AG04450 (cell line): Measurements from ENCODE around the gene FOXO6. TPM values are rescaled to one million over a fixed set of nuclear protein-coding genes. Genes with fewer than 3 reads are reported as not detected.

ENCODE experiments used
- CTCF ChIA-PET: fragments of 300-600, 350-600 bp; formaldehyde crosslinking; extraction: SDS; loops from one replicate; lab custom pipeline; 2022; ENCODE audit warnings: antibody characterized with exemption, inconsistent platforms; lab: Charles Lee
- POLR2A ChIA-PET: fragments of 350-600 bp; formaldehyde crosslinking; extraction: SDS; loops from one replicate; lab custom pipeline; 2021; ENCODE audit warnings: antibody characterized with exemption, inconsistent platforms; lab: Yijun Ruan, JAX
- DNase-seq: peaks from one replicate; pipeline ENCODE4 v3.0.0-alpha.2; 2011; ENCODE audit warnings: low read depth, low spot score
- H3K27ac ChIP-seq: one replicate; pipeline ENCODE4 v1.5.1; 2012; ENCODE audit warnings: low read depth, low read length, control low read depth
- H3K27me3 ChIP-seq: one replicate; pipeline ENCODE4 v1.6.0; 2012; ENCODE audit warnings: low read length; ENCODE audit not compliant: control insufficient read depth, insufficient read depth
- H3K4me3 ChIP-seq: 2 replicates; pipeline ENCODE4 v1.5.1; 2011; ENCODE audit warnings: mild to moderate bottlenecking, low read depth, low read length, control low read depth
- H3K9me3 ChIP-seq: 2 replicates; pipeline ENCODE4 v1.5.1; 2012; ENCODE audit warnings: low read length; ENCODE audit not compliant: control insufficient read depth, insufficient read depth
- CTCF ChIP-seq: IDR thresholded peaks from 2 replicates; pipeline ENCODE4 v1.5.1; 2011; ENCODE audit warnings: low read depth, low read length, control low read depth, inconsistent platforms
- polyA plus RNA-seq: library from polyadenylated mRNA; depleted of rRNA; stranded (reverse); fragments of >200 nt; gene quantifications from 2 replicates; pipeline ENCODE4 v1.2.3, GENCODE V29; 2011

FOXO6 gene
- polyA plus RNA-seq, 1 experiment: not detected

- ChIA-PET CTCF (no interaction called here), POLR2A (interaction anchor here (0.7 kb wide), 1 partner anchor 227 kb away, joined by 6 read pairs; no protein-coding TSS in a partner anchor)
- H3K27ac ChIP-seq: no peak overlapping the region
- no peak for TF ChIP-seq CTCF
- DNase-seq: no peak
- peaks cover 58% of the 10 kb centered on the region for H3K27me3 ChIP-seq
- H3K4me3 ChIP-seq: peak overlapping the region; percentile 48
- H3K9me3 ChIP-seq: no peaks in the 10 kb centered on the region; the same call in 1 of the 2 replicates
These were observed 21.4 kb downstream of the FOXO6 start for GRCh38 chr1:41382480-41383090.

- Histone ChIP-seq H3K9me3 (no peaks in the 10 kb centered on the region; the same call in 1 of the 2 replicates), H3K27ac (no peak overlapping the region), H3K4me3 (peak overlapping the region; percentile 48), H3K27me3 (peaks cover 62% of the 10 kb centered on the region)
- TF ChIP-seq CTCF: no peak
- DNase-seq: no peak
- ChIA-PET CTCF (no interaction called here), POLR2A (interaction anchor here (0.7 kb wide), 1 partner anchor 227 kb away, joined by 6 read pairs; no protein-coding TSS in a partner anchor)
These were observed 22.0 kb downstream of the FOXO6 start for GRCh38 chr1:41383094-41383852.

- no peak for TF ChIP-seq CTCF
- POLR2A ChIA-PET: no interaction called here
- CTCF ChIA-PET: no interaction called here
- no peak for DNase-seq
- H3K4me3 ChIP-seq: no peak overlapping the region
- no peak overlapping the region for H3K27ac ChIP-seq
- no peaks in the 10 kb centered on the region; the same call in 1 of the 2 replicates for H3K9me3 ChIP-seq
- H3K27me3 ChIP-seq: peaks cover 74% of the 10 kb centered on the region
These were observed 23.3 kb downstream of the FOXO6 start for GRCh38 chr1:41384579-41384978.

GRCh38 chr1:41385398-41386195, 24.4 kb downstream of the FOXO6 start:
- no peak for DNase-seq
- Histone ChIP-seq H3K27me3 (peaks cover 78% of the 10 kb centered on the region), H3K4me3 (no peak overlapping the region), H3K9me3 (no peaks in the 10 kb centered on the region; the same call in 1 of the 2 replicates), H3K27ac (no peak overlapping the region)
- no peak for TF ChIP-seq CTCF
- ChIA-PET POLR2A (interaction anchor here (0.7 kb wide), 1 partner anchor 34 kb away, joined by 3 read pairs; no protein-coding TSS in a partner anchor), CTCF (no interaction called here)
